IMR-90 (cell line): ENCODE data around the gene EXOC4. TPM values are rescaled to one million over a fixed set of nuclear protein-coding genes. Genes with fewer than 3 reads are reported as not detected.

ENCODE experiments used
- ATAC-seq: fragments of 200-7000 bp; cut with Tn5 transposase; 2 replicates; pipeline ENCODE4 v1.9.1; 2020; ENCODE audit warnings: low read depth, mild to moderate bottlenecking, moderate library complexity
- BruUV-seq: library from RNA; stranded (reverse); fragments of 400-500 nt; replicated peaks from 2 replicates; lab custom pipeline; 2021; lab: Mats Ljungman, UMichigan
- CTCF ChIA-PET: fragments of 300-600 bp; formaldehyde crosslinking; extraction: SDS; loops from one replicate; lab custom pipeline; 2021; ENCODE audit warnings: antibody characterized with exemption; lab: Yijun Ruan, JAX
- POLR2A ChIA-PET: fragments of 300-600 bp; sonication (Branson Sonifier 250); formaldehyde crosslinking; loops from one replicate; lab custom pipeline; 2022; ENCODE audit warnings: antibody characterized with exemption; ENCODE audit not compliant: unreplicated experiment; lab: Charles Lee
- DNase-seq: peaks from one replicate; pipeline ENCODE4 v3.0.0; 2013
- H2AFZ ChIP-seq: replicated peaks from 2 replicates; pipeline ENCODE3; 2013; ENCODE audit warnings: low read length, mild to moderate bottlenecking; ENCODE audit not compliant: poor library complexity
- H2AK5ac ChIP-seq: 2 replicates; pipeline ENCODE4 v1.6.1; 2013; ENCODE audit warnings: low read depth, low read length, inconsistent platforms
- H2AK9ac ChIP-seq: replicated peaks from 2 replicates; pipeline ENCODE3; 2013; ENCODE audit warnings: mild to moderate bottlenecking, low read depth, low read length, moderate library complexity; ENCODE audit not compliant: poor library complexity
- H2BK120ac ChIP-seq: 2 replicates; pipeline ENCODE4 v1.6.1; 2013; ENCODE audit warnings: low read depth, low read length, inconsistent platforms
- H2BK15ac ChIP-seq: 3 replicates; pipeline ENCODE4 v1.6.1; 2013; ENCODE audit warnings: low read depth, low read length, inconsistent platforms
- H2BK20ac ChIP-seq: 2 replicates; pipeline ENCODE4 v1.6.1; 2013; ENCODE audit warnings: low read depth, mild to moderate bottlenecking, inconsistent platforms, low read length, moderate library complexity
- H2BK5ac ChIP-seq: 2 replicates; pipeline ENCODE4 v1.6.1; 2013; ENCODE audit warnings: mild to moderate bottlenecking, low read depth, low read length, inconsistent platforms; ENCODE audit not compliant: poor library complexity, severe bottlenecking
- H3K14ac ChIP-seq: replicated peaks from 2 replicates; pipeline ENCODE4 v1.6.1; 2013; ENCODE audit warnings: low read depth, low read length, inconsistent platforms
- H3K18ac ChIP-seq: 2 replicates; pipeline ENCODE4 v1.6.1; 2013; ENCODE audit warnings: low read depth, low read length, control low read depth
- H3K23ac ChIP-seq: 2 replicates; pipeline ENCODE4 v1.6.1; 2013; ENCODE audit warnings: low read depth, low read length, inconsistent platforms
- H3K27ac ChIP-seq: 2 replicates; pipeline ENCODE4 v1.5.1; 2013; ENCODE audit warnings: mild to moderate bottlenecking, control low read depth, low read length; ENCODE audit not compliant: insufficient read depth
- H3K27me3 ChIP-seq: 2 replicates; pipeline ENCODE4 v1.6.1; 2013; ENCODE audit warnings: low read length; ENCODE audit not compliant: control insufficient read depth, insufficient read depth
- H3K36me3 ChIP-seq: 2 replicates; pipeline ENCODE4 v1.6.1; 2013; ENCODE audit warnings: low read length, mixed read lengths; ENCODE audit not compliant: control insufficient read depth, insufficient read depth
- H3K4ac ChIP-seq: 2 replicates; pipeline ENCODE4 v1.6.1; 2013; ENCODE audit warnings: low read depth, low read length, inconsistent platforms
- H3K4me1 ChIP-seq: 2 replicates; pipeline ENCODE4 v1.6.1; 2013; ENCODE audit warnings: low read length, mixed read lengths; ENCODE audit not compliant: control insufficient read depth, insufficient read depth
- H3K4me2 ChIP-seq: 2 replicates; pipeline ENCODE4 v1.6.1; 2013; ENCODE audit warnings: low read depth, mild to moderate bottlenecking, control low read depth, low read length, moderate library complexity
- H3K4me3 ChIP-seq: 2 replicates; pipeline ENCODE4 v1.5.1; 2013; ENCODE audit warnings: low read depth, mild to moderate bottlenecking, control low read depth, low read length, moderate library complexity; ENCODE audit not compliant: insufficient read depth
- H3K56ac ChIP-seq: 2 replicates; pipeline ENCODE4 v1.6.1; 2013; ENCODE audit warnings: low read length, inconsistent platforms; ENCODE audit not compliant: insufficient read depth; ENCODE audit errors: extremely low read depth
- H3K79me1 ChIP-seq, 2 experiments: 2 replicates each; pipeline ENCODE4 v1.6.1; 2013; ENCODE audit warnings: low read length in 2 of 2, inconsistent platforms in 1 of 2, low read depth in 1 of 2
- H3K9ac ChIP-seq: 2 replicates; pipeline ENCODE4 v1.6.1; 2013; ENCODE audit warnings: low read depth, low read length, control low read depth
- H3K9me1 ChIP-seq: 2 replicates; pipeline ENCODE4 v1.6.1; 2013; ENCODE audit warnings: low read length, inconsistent platforms; ENCODE audit not compliant: insufficient read depth
- H3K9me3 ChIP-seq: 2 replicates; pipeline ENCODE4 v1.6.1; 2013; ENCODE audit warnings: low read length; ENCODE audit not compliant: control insufficient read depth, insufficient read depth
- H4K20me1 ChIP-seq: 2 replicates; pipeline ENCODE4 v1.6.1; 2013; ENCODE audit warnings: low read length, inconsistent platforms; ENCODE audit not compliant: insufficient read depth
- H4K5ac ChIP-seq: 2 replicates; pipeline ENCODE4 v1.6.1; 2013; ENCODE audit warnings: mild to moderate bottlenecking, low read depth, low read length, control low read depth
- H4K8ac ChIP-seq, 2 experiments: 2 replicates each; pipeline ENCODE4 v1.6.1; 2013; ENCODE audit warnings: low read depth in 2 of 2, low read length in 2 of 2, control low read depth in 1 of 2, inconsistent platforms in 1 of 2
- H4K91ac ChIP-seq: 2 replicates; pipeline ENCODE4 v1.6.1; 2013; ENCODE audit warnings: low read depth, low read length, inconsistent platforms; ENCODE audit not compliant: insufficient read depth
- CTCF ChIP-seq: conservative IDR thresholded peaks from 2 replicates; pipeline ENCODE4 v1.5.1; 2012; ENCODE audit warnings: mild to moderate bottlenecking, low read depth, low read length, improper control_type of control experiment
- WGBS, 2 experiments: methylation state at CpG; one replicate each; pipeline versions ENCODE4 v1.1.5 to v1.1.7; 2013; ENCODE audit warnings: missing lambda C conversion rate in 2 of 2; ENCODE audit not compliant: insufficient read length in 1 of 2; ENCODE audit errors: extremely low coverage in 2 of 2; 5-methylcytosine and 5-hydroxymethylcytosine counted together
- dilution Hi-C: fragments of 300-500 bp; cut with HindIII; formaldehyde crosslinking; loops from one replicate; pipeline ENCODE4 v1.14.3; 2018; ENCODE audit warnings: low sequenced_read_pairs; ENCODE audit not compliant: unreplicated experiment
- in situ Hi-C: fragments of 300-500 bp; cut with MboI; formaldehyde crosslinking; loops from 3 replicates; pipeline ENCODE4 v1.14.3; 2019; ENCODE audit warnings: low sequenced_read_pairs, inconsistent platforms, mixed read lengths
- intact Hi-C: fragments of 100-400 bp; cut with micrococcal nuclease; formaldehyde crosslinking; loops from 2 replicates; pipeline ENCODE4 v1.10.0; 2022
- polyA plus RNA-seq, 3 experiments: library from polyadenylated mRNA; depleted of rRNA; stranded (reverse); fragments of >200 nt; gene quantifications; 2 replicates each; pipeline ENCODE4 v1.2.3, GENCODE V29; 2012; ENCODE audit warnings: low replicate concordance in 1 of 3
- total RNA-seq: library from RNA; depleted of rRNA; stranded (reverse); fragments of >200 nt; gene quantifications from 2 replicates; pipeline ENCODE4 v1.2.3, GENCODE V29; 2012

Gene EXOC4
- total and polyA plus RNA-seq, 2 of the 4 experiments (the other 2 are of a cell fraction), result 25.4 to 94.6 TPM

GRCh38 chr7:133258174-133258573 is 5.3 kb downstream of the EXOC4 start:
- Histone ChIP-seq H3K4me3 (no peak overlapping the region), H3K4me2 (no peak overlapping the region), H3K36me3 (no peaks in the 10 kb centered on the region; the same call in 1 of the 2 replicates), H3K27me3 (no peaks in the 10 kb centered on the region), H2BK5ac (no peak overlapping the region), H3K27ac (no peak overlapping the region), H2AK9ac (no peak overlapping the region), H4K20me1 (no peaks in the 10 kb centered on the region), H2BK15ac (no peak overlapping the region), H3K9me1 (0 out of 2 replicates have a peak, but pooled peaks cover 3% of the 10 kb centered on the region), H2AK5ac (no peak overlapping the region), H3K9me3 (no peaks in the 10 kb centered on the region), H3K56ac (no peak overlapping the region), H3K14ac (no peak overlapping the region), H4K8ac (no peak overlapping the region), H2AFZ (no peak overlapping the region), H2BK120ac (no peak overlapping the region), H3K23ac (no peak overlapping the region), H4K91ac (no peak overlapping the region), H3K9ac (no peak overlapping the region), H3K4ac (no peak overlapping the region), H3K79me1 (peaks cover 36 to 42% of the 10 kb centered on the region in 2 experiments), H3K4me1 (no peaks in the 10 kb centered on the region), H4K5ac (no peak overlapping the region), H3K18ac (no peak overlapping the region), H2BK20ac (no peak overlapping the region)
- TF ChIP-seq CTCF, result no peak
- intact Hi-C loops (loop anchor here (10.0 kb wide), 1 partner anchor 597 kb away; no protein-coding TSS in a partner anchor), dilution Hi-C loops (no loop called here), in situ Hi-C loops (no loop called here)
- no TSS peak for BruUV-seq
- POLR2A ChIA-PET, result no interaction called here
- DNase-seq (no peak), ATAC-seq (no peak)
- WGBS, 2 experiments, result 100% methylated on average over 4 of the region's 6 CpGs; no CpG with 5 or more reads in 1 of the 2 experiments
- CTCF ChIA-PET, result no interaction called here
